ELF-1 (cell line): Measurements from ENCODE around the gene PDZD7.

Experiments
- DNase-seq: peaks from one replicate; pipeline ENCODE4 v3.0.0-alpha.2; 2016; ENCODE audit warnings: low read depth, low spot score

Gene PDZD7

DNA sequence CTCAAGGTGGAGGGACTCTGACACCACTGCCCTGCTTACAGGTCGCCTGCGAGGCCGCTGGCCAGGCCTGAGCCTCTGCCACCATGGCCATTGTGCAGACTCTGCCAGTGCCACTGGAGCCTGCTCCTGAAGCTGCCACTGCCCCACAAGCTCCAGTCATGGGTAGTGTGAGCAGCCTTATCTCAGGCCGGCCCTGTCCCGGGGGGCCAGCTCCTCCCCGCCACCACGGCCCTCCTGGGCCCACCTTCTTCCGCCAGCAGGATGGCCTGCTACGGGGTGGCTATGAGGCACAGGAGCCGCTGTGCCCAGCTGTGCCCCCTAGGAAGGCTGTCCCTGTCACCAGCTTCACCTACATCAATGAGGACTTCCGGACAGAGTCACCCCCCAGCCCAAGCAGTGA is 28.5 kb downstream of the PDZD7 start:
- no peak for DNase-seq

DNA sequence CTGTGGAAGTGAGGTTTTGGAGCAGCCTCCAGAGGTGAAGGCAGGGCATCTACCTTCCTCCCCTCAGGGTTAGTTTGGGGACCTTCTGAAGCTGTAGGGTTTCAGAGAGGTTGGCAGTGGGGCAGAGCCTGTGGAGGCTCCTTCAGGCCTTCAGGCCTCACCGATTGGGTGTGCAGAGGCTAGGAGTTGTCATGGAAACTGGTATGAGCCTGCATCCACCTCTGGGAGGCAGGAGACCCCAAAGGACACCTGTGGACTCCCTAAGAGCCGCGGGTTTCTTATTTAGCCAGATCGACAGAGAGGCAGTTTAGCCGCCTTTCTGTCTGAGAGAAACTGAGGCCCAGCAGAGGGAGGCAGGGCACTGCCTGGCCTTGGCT is 29.3 kb downstream of the PDZD7 start:
- no peak for DNase-seq

- DNase-seq: peak; percentile 48
These were observed 29.8 kb downstream of the PDZD7 start for GRCh38 chr10:101000915-101001658.

DNA sequence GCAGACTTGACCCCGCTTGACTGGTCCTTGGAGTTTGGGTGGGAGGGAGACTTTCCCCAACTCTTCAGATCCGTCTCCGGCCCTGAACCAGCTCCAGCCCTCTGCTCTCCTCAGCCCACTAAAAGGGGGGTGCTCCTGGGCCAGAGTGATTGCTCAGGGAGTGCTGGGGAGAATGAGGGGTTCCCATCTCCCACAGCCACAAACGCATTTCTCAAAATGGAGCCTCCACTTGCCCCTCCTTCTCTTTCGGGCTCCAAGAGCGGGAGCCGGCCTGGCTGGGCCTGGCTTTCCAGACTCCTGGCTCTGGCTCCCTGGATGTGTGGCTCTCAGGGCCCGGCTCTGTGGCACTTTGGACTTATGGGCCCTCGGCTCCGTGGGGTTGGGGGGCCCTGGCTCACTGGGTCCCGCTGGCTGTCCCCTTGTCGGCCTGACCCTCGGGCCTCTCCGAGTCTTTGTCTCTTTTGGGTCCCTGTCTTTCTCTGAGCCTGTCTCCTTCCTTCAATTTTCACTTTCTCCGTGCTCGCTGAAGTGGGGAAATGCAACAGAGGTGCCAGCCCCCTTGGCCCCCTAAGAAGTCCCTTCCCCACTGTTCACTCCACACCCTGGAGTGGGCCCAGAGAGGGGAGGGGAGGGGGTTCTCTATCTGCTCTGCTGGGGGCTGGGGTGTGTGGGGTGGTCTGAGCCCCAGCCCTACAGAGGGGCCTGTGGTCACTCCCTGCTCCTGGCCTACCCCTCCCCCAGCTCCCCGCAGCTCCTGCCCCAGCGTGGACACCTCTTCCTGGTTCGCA is 30.6 kb downstream of the PDZD7 start:
- peak; percentile 42 for DNase-seq

- no peak for DNase-seq
These were observed 31.2 kb downstream of the PDZD7 start, which contains the start of gene LZTS2 for GRCh38 chr10:100999742-101000126. TSS of gene LZTS2 (plus strand) at chr10:100999808. CDS start at chr10:101002539, 2,731 bp downstream.

GRCh38 chr10:100998991-100999741 is 31.8 kb downstream of the PDZD7 start:
- peak; percentile 84 for DNase-seq

- DNase-seq: peak; percentile 65
These were observed 32.5 kb downstream of the PDZD7 start for GRCh38 chr10:100998183-100998990.

GRCh38 chr10:100997360-100998182 is 33.4 kb downstream of the PDZD7 start:
- DNase-seq: peak; percentile 92

DNA sequence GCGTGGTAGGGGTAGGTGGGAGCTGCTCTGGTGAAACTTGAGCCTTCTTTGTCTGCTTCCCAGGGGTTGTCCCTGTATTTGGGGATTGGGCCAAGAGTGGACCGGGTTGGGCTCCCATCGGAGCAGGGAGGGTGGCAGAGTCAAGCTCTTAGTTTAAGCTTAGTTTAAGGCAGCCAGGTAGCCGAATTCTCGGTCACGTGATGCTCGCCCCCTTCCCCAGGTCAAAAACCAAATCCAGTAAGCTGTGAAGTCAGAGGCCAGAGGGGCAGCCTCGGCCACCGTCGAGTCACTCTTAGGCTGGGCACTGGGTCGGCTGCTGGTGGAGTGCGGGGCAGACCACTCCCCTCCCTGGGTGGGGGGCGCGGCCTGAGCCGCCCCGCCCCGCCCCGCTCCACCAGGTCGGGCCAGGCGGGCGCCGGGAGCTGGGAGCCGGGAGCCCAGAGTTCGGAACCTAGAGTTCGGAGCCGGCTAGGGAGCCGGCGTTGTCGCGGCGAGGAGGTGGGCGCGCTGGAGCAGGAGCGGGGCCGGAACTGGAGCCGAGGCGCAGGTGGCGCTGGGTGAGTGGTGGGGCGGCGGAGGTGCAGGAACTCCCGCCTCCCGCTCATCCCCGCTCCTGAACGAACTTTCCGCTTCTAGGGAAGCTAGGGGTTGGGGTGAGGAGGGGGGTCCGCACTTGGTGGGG is 34.1 kb downstream of the PDZD7 start:
- DNase-seq: peak; percentile 79

DNA sequence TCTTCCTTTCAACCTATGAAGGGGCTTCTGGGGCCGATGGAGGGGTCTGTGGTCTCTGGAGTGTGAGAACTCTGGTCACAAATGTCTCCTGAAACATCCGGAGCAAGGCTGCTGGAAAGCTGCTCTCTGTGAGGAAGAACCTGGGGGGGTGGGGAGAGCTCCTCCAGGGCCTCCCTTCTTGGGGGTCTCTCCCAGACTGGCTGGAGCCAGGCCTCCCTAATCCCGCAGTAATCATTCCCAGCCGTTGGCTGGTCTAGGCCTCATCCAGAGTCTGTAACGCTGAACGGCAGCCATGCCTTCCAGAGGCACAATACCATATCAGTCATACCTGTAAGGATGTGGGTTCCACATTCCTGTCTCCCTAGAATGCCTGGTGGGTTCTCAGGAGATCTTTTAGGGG is 35.7 kb downstream of the PDZD7 start:
- DNase-seq: no peak

- DNase-seq: peak; percentile 28
These were observed 36.8 kb downstream of the PDZD7 start for GRCh38 chr10:100993986-100994708.

GRCh38 chr10:100989088-100989487 is 41.8 kb downstream of the PDZD7 start:
- no peak for DNase-seq

GRCh38 chr10:100988166-100988565 is 42.8 kb downstream of the PDZD7 start:
- DNase-seq: no peak

- DNase-seq: no peak
These were observed 43.3 kb downstream of the PDZD7 start for GRCh38 chr10:100987685-100988049.

- peak; percentile 90 for DNase-seq
These were observed 43.8 kb downstream of the PDZD7 start, which contains the start of the genes MRPL43 and TWNK for GRCh38 chr10:100986952-100987684. TSS of gene MRPL43 (minus strand) at chr10:100987497. CDS start at chr10:100987443, 54 bp downstream. TSS of gene TWNK (plus strand) at chr10:100987543. CDS start at chr10:100988211, 668 bp downstream.

GRCh38 chr10:100986623-100986951 is 44.3 kb downstream of the PDZD7 start:
- no peak for DNase-seq

GRCh38 chr10:100985336-100985735 is 45.6 kb downstream of the PDZD7 start:
- DNase-seq: no peak

GRCh38 chr10:100984672-100985177 is 46.2 kb downstream of the PDZD7 start:
- no peak for DNase-seq
